Hematopoietic multipotent progenitor cell (in vitro differentiated cells): ENCODE measurements around the gene KLF2. TPM values are rescaled to one million over a fixed set of nuclear protein-coding genes. Genes with fewer than 3 reads are reported as not detected.
"Not testable (repeated sequence)": the region's sequence is repeated elsewhere in the genome, so short reads cannot be mapped to it uniquely, and the experiment has no call there.

Experiments
- DNase-seq, 3 donors: peaks; one replicate each; pipeline ENCODE4 v3.0.0-alpha.2; 2011 to 2015; ENCODE audit warnings: low read depth in 2 of 3, low spot score in 2 of 3
- total RNA-seq: library from RNA; depleted of rRNA; stranded (reverse); fragments of >200 nt; gene quantifications from one replicate; pipeline ENCODE4 v1.2.3, GENCODE V29; 2012

Gene KLF2
- total RNA-seq, 1 donor = 219 TPM

GRCh38 chr19:16335226-16335625 is 10.6 kb downstream of the KLF2 start:
- no peak for DNase-seq

- no peak for DNase-seq
These were observed 11.9 kb downstream of the KLF2 start for GRCh38 chr19:16336571-16336970.

- DNase-seq = no peak
These were observed 13.3 kb downstream of the KLF2 start for GRCh38 chr19:16337809-16338469.

GRCh38 chr19:16338470-16339360 is 14.1 kb downstream of the KLF2 start:
- DNase-seq = peak in 1 of 3 donors; percentile 49

- DNase-seq = no peak
These were observed 14.7 kb downstream of the KLF2 start for GRCh38 chr19:16339361-16339725.

- DNase-seq = no peak
These were observed 15.5 kb downstream of the KLF2 start for GRCh38 chr19:16340092-16340491.

GRCh38 chr19:16340654-16341053 is 16.0 kb downstream of the KLF2 start:
- no peak for DNase-seq

GRCh38 chr19:16342002-16342715 is 17.5 kb downstream of the KLF2 start:
- peak in 1 of 3 donors; percentile 43 for DNase-seq

- DNase-seq = no peak
These were observed 18.5 kb downstream of the KLF2 start for GRCh38 chr19:16343156-16343555.

- no peak for DNase-seq
These were observed 20.8 kb downstream of the KLF2 start for GRCh38 chr19:16345457-16345856.

GRCh38 chr19:16347099-16347498 is 22.5 kb downstream of the KLF2 start:
- DNase-seq = not testable (repeated sequence)

- DNase-seq = no peak
These were observed 23.1 kb downstream of the KLF2 start for GRCh38 chr19:16347706-16348105.

GRCh38 chr19:16349551-16350152 is 25.0 kb downstream of the KLF2 start:
- DNase-seq = no peak

GRCh38 chr19:16351133-16351809 is 26.6 kb downstream of the KLF2 start:
- DNase-seq = no peak

- DNase-seq = no peak
These were observed 30.8 kb downstream of the KLF2 start for GRCh38 chr19:16355293-16356043.

GRCh38 chr19:16358456-16358855 is 33.8 kb downstream of the KLF2 start:
- no peak for DNase-seq

GRCh38 chr19:16359074-16359473 is 34.4 kb downstream of the KLF2 start:
- peak in 1 of 3 donors; percentile 80 for DNase-seq

- no peak for DNase-seq
These were observed 35.3 kb downstream of the KLF2 start for GRCh38 chr19:16359964-16360363.

- no peak for DNase-seq
These were observed 36.1 kb downstream of the KLF2 start for GRCh38 chr19:16360738-16361137.

- no peak for DNase-seq
These were observed 36.6 kb downstream of the KLF2 start for GRCh38 chr19:16361254-16361653.
